Activated gamma-delta T cell treated with anti-CD3 and anti-CD28 coated beads, Interleukin-2, amount 50 U/mL, for 16 hours (primary cell): Measurements from ENCODE around the gene SYT17.

Experiments
- DNase-seq: peaks from one replicate; pipeline ENCODE4 v3.0.0-alpha.2; 2020; ENCODE audit warnings: low read depth

Gene SYT17

DNA sequence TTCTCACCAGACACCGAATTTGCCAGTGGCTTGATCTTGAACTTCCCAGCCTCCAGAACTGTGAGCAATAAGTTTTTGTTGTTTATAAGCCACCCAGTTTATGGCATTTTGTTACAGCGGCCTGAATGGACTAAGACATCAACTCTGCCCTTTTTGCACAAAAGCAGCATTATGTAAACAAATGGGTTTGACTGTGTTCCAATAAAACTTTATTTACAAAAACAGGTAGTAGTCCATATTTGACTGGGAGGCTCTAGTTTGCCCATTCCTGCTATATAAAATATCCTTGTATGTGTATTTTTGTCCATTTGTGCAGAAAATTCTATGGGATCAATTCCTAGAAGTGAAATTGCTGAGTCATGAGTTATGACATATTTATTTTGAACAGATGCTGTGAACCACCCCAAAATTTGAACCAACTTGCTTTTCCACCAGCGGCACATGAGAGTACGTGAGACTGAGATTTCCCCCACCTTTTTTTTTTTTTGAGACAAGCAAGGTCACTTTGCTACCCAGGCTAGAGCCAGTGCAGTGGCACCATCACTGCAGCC lies 96.2 kb downstream of the SYT17 start:
- no peak for DNase-seq

DNA sequence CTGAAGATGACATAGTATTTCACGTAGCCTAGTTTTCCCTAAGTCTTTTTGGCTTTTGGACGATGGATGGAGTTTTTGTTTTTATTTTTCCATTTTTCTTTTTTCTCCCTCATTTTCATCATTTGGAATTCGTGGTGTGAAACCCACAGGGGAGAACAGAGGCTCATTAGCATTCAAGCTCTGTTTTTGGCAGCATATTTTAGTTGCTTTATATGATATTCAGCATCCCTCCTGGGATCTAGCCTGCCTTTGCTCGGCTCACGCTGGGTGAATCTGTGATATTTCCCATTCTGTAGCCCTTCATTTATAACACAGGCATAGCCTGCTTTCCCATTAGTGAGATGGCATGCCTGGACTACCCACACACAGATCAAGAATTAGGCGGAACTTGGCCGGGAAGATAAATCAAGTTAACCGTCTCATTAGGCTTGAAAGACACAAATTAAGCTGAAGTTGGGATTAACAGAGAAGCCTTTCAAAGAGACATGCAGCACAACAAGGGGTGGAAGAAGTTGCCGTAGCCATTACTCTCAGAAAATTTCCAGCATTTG lies 97.4 kb downstream of the SYT17 start:
- DNase-seq = no peak

DNA sequence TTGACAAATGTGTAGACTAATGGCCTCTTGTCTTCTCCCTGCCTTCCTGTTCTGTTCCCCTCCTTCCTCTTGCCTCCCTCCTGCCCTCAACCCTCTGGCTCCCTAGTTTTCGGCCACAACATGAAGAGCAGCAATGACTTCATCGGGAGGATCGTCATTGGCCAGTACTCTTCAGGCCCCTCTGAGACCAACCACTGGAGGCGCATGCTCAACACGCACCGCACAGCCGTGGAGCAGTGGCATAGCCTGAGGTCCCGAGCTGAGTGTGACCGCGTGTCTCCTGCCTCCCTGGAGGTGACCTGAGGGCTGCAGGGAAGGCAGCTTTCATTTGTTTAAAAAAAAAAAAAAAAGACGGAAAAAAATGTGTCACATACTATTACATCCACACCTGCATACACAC lies 98.7 kb downstream of the SYT17 start:
- DNase-seq = no peak

DNA sequence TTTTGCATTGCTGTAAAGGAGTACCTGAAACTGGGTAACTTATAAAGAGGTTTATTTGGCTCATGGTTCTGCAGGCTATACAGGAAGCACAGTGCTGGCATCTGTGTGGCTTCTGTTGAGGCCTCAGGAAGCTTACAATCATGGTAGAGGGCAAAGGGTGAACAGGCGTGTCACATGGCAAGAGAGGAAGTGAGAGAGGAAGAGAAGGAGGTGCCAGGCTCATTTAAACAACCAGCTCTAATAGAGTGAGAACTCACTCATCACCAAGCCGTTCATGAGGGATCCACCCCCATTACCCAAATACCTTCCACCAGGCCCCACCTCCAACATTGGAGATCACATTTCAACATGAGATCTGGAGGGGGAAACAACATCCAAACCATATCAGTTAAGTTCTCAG lies 101.1 kb downstream of the SYT17 start:
- DNase-seq = no peak

DNA sequence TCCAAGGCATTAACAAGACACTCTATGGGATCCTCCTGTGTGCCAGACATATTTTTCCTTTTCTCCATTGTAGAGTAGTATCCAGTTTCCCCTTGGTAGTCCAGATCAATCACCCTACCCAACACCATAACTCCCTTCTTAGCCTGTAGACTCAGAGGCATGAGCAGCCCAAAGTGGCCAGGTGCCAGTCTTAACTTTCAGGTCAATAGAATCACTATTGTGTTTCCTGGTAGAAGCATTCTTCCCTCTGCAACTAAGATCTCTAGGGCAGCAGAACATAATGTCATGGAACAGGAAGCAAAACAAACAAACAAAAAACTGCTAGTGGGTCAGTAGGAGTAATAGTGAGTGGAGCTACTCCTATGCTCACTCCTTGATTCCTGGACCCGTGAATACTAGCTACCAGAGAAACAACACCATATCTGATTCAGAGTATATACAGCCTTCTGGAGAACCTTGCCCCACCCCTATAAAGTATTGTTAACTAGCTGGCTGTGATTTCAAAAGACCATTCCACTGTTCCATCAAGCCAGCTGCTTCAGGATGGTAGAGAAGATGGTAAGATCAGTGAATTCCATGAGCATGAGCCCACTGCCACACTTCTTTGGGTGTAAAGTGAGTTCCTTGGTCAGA lies 106.2 kb downstream of the SYT17 start:
- DNase-seq = no peak

DNA sequence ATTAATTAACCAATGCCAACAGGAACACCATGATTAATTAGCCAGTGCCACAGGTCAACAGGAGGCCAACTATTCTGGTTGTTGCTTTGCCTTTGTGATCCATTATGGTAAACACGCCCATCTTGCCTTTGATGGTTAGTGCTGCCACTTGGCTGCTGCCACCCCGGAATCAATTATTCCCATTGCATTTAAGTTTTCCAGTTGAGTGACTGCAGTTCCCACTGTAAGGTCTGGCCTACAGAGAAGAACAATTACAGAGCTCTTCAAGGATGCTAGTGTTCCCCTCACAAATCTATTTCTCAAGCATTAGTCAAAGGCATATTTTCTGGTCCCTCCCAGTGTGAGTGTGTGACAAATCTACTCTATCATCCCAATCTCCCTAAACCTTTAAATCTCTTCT lies 110.4 kb downstream of the SYT17 start:
- no peak for DNase-seq

DNA sequence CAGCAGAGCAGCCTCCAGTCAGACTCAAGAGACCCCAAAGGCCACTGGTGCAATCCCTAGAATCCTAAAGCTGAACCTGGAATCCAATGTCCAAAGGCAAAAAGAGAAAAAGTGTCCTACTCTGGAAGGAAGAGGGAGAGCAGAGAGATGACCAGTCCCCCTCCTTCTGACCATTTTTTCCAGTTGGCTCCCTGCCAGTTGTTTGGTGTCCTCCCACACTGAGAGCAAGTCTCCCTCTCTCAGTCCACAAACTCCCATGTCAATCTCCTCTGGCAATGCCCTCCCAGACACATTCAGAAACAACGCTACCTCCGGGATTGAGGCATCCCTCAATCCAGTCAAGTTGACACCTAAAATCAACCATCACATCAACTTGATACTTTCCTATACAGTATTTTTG lies 113.2 kb downstream of the SYT17 start:
- no peak for DNase-seq

DNA sequence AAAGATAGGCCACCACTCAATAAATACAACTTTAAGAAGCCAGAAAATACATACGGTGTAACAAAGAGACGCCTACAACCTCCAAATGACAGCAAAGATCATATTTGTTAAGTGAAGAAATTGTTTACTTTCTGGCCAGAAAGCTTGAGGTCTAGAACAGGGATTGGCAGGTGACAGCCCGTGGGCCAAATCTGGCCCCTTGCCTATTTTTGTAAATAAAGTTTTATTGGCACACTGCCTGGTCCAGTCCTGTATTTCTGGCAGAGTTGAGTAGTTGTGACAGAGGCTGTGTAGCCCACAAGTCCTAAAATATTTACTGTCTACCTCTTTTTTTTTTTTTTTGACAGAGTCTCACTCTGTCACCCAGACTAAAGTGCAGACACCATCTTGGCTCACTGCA lies 114.1 kb downstream of the SYT17 start:
- no peak for DNase-seq

DNA sequence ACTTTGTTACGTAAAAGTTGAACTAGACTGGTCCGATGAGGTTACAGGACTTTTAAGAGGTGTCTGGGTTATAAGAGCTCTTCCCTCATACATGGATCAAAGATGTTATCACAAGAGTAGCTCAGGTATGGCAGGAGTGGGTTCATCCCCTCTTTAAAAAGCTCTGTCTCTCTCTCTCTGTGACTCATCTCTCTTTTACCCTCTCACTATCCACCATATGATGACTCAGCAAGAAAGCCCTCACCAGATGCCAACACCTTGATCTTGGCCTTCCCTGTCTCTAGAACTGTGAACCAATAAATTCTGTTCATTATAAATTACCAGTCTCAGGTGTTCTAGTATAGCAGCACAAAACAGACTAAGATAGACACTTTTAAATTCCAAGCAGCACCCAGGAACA lies 115.6 kb downstream of the SYT17 start:
- DNase-seq = no peak

DNA sequence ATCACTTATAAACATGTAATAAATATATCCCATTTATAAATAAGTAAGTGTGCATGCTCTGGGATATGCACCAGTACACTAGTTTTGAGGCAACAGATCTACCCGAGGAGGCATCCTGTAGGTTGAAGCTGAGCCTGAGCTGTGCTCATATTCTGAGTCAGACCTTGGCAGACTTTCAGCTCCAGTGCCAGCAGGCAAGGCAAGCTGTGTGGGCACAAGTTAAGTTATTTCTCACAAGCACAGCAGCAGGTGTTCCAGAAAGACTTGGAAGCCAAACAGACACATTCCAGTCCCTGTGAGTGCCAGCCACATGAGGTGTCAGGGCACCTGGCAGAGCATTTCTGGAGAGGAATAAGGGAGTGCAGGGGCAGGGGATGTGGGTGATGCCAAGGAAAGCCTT lies 116.2 kb downstream of the SYT17 start:
- DNase-seq = no peak

DNA sequence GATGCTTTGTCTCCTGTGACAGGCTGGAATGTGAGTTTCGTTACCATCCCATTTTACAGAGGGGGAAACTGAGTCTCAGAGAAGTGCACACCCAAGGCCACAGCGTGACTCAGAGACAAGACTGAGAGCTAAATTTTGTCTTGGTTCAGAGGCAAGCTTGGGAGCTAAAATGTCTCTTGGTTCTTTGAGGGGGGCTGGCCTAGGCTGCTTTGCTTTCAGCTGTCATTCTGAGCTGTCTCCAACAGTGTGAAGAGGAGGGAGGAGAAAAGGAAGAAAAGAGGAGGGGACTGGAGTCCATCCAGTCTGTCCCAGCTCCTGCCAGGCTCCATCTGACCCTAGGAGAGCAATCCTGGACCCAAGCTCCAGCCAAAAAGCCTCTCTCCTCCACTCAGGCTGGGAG lies 117.4 kb downstream of the SYT17 start, which contains the start of gene CLEC19A:
CLEC19A (plus strand) TSS at position 301 of the 400 bp plus-strand sequence. CDS start 121 bp downstream, outside the sequence.
- DNase-seq = no peak

DNA sequence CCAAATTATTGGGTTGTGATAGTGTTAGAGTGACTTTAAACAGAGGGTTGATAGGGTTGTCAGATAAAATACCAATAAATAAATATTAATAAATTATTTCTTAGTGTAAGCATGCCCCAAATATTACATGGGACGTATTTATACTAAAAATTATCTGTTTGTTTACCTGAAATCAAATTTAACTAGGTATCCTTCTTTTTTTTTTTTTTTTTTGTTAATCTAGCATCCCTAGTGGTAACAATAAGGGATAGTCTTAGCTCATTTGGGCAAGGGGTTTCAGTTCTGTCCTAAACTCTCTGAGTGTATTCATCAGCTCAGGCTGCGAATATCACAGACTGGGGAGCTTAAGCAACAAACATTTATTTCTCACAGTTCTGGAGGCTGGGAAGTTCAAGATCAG lies 118.8 kb downstream of the SYT17 start:
- DNase-seq = no peak

DNA sequence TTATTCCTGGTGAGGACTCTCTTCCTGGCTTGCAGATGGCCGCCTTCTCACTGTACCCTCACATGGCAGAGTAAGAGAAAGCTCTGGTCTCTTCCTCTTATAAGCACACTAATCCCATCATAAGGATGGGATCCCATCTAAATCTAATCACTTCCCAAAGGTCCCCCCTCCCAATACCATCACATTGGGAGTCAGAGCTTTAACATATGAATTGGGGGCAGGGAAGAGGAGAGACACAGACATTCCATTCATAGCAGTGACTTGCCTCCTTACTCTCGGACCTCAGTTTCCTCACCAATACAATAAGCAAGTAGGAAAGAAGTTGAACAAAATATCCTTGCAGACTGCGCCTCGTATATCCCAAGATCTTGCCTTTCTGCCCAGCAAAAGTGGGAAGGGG lies 119.2 kb downstream of the SYT17 start:
- DNase-seq = no peak

DNA sequence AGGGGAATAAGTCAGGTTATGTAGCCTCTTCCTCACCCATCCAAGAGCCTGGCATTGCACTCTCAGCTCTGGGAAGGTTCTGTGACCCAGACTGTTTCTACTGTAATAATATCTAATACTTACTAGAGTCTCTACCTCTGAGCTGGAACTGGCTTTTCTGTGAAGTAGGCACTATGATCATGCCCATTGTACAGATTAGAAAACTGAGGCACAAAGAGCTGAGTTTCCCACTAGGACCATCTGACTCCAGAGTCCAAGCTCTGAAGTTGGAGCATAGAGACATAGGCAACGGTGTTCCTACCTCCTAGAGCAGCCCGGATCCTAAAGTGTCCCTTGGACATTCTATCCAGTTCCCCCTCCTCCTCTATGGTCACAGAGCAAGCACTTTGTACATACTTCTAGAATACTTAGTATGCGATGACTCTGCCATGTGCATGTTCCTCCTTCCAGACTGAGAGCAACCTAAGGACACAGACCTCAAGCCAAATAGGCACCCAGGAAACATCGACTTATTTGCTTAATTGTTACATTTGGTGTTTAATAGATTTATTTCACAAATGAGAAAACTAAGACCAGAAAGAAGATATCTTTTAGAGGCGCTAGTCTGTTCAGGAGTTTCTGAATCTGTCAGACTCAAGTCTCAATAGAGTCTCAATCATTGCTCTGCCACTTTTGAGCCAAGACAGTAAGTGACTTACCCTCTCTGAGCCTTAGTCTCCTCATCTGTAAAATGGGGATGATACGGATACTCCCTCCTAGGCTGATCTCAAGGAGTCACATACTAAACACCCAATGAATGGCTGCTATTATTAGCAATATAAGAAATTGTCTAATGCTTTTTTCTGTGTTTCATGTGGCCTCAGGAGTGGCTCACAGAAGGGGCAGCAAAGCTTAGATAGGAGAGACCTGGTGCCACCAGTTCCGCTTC lies 121.1 kb downstream of the SYT17 start:
- DNase-seq = no peak

DNA sequence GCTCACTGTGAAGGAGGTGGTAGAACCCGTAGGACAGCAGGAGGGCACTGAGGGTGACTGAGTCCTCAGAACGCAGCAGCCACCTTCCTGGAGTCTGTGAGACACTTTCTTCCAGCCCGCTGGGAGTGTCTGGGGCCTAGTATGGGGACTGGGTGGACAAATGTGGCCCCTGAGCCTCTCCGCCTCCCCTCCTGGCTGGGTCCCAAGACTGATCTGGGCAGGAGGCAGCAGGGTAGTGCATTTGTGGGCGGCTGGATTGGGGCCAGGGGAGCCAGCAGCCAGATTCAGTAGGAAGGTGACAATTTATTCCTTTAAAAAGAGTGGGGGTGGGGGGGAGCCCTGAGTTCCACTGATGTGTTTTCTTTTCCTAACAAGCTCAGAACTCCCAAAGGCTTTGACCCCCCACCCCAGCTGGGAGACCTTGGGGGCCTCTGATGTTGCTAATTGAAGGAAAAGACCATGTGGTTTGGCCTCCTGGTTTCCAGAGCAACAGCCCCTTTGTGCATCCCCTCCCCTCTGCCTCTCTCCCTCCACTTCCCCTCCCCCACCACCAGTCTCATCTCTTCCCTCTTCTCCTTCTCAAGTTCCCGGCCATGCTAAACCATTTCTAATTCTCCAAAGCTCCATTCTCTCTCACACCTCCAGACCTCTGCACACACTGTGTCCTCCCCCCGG lies 121.9 kb downstream of the SYT17 start:
- no peak for DNase-seq

DNA sequence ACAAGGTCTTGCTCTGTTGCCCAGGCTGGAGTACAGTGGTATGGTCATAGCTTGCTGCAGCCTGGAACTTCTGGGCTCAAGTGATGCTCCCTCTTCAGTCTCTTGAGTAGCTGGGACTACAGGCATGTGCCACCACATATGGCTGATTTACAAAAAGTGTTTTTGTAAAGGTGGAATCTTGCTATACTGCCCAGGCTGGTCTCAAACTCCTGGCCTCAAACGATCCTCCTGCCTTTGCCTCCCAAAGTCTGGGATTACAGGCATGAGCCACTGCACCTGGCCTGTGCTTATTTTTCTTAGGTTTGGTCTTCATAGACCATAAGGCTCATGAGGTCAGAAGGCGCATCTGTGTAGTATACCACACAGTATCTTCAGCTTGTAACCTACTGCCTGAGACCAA lies 122.8 kb downstream of the SYT17 start:
- no peak for DNase-seq

DNA sequence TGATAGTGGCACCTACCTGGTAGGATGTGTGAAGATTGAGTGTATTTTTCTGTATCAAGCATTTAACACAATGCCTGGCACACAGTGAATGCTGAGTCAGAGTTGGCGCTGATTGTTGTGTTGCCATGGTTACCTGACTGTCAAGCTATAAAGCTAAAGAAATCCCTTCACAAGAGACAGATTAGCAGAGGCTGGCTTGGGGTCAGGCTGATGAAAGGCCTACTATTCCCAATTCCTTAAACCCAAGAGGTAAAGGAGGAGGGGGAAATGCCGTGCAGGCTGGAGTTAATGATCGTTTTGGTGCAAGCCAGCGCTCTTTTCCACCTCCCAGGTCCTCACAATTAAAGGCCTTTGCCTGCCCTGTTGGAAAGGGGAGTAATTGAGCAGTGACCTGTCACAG lies 123.4 kb downstream of the SYT17 start:
- DNase-seq = no peak

DNA sequence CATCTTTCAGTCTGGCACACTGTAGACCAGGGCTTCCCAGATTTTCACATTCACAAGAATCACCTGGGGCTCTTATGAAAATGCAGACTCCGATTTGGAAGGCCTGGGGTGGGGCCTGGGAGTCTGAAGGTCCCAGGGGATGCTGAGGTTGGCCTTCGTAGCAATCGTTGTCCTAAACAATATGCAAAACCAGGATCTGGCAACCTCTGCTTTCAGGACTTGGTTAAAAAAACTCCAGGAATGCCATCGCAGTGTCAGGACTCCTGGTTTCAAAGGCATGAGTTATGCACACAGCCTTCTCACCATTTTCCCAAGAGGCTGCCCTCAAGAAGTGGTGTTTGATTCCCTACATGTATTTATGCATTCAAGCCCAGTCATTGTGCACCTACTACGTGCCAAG lies 124.1 kb downstream of the SYT17 start:
- no peak for DNase-seq

DNA sequence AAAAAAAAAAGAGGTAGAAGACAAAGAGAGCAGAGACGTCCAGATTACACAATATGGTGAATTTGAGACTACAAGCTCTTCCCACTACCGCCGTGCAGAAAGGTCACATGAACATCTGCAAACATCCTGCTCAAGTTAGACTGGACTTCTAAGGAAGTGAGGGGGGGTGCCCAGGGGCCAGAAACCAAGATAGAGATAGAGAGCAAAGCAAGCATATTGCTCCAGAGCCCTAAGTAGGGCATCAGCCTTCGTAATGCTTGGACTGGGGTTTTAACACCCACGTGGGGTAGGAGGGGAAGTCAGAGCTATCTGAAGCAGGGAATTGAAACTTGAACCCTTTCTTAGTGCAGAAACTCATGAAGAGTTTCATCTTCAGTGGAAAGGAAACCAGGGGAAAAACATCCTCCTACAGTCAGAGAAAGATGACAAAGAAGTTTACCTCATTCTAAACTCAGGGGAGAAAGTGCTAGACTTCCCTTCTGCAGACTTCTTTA lies 126.2 kb downstream of the SYT17 start:
- DNase-seq = no peak

DNA sequence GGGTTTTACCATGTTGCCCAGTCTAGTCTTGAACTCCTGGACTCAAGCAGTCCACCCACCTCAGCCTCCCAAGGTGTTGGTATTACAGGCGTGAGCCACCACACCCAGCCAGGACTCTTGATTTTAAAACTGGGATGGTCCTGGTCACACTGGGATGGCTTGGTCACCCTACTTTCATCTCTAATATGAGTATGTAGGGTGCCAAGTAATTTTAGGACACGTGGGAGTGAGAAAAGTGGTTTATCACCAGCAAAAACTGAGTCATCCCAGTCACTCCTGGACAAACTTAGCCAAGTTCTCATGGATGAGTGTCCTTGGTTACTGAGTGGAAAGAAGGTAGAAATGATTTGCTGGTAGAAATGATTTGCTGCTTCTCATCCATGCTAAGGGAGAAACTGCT lies 127.4 kb downstream of the SYT17 start:
- DNase-seq = no peak

DNA sequence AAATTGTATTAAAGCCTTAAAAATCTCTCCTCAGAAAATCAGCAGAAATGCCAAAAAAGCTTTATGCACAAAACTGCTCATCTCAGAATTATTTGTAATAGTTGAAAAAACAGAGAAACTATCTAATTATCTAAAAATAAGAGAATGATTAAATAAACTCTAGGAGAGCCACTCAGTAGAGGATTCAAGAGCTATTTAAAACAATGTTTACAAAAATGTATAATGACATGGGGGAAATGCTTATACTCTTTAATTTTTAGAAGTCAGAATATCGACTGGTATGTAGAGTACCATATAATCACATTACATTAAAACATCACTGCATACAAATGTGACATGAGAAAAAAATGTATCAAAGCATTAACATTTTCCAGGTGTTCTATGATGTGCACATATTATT lies 129.4 kb downstream of the SYT17 start:
- no peak for DNase-seq

DNA sequence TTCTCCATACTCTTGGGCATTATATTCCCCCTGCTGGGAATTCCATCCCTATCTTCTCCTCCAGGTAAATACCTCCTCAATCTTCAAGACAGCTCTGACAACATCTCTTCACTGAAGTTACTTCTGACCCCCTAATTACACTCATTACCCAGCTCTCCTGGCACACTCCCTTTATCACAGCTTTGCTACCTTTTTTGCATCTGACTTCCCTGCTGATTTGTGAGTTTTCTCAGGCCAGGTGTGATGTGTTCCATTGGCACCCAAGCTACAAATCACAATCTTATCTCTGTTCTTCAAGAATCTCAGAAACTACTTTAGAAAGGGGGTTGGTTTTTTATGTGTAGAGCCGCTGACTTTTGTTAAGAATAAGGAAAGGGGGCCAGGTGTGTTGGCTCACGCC lies 131.5 kb downstream of the SYT17 start:
- no peak for DNase-seq
